HL-60/S4 treated with phorbol 12-myristate 13-acetate at 8.2 ng/mL for 4 days and 3 days (cell line): ENCODE measurements around the gene ADAMTS2.

Experiments
- in situ Hi-C: fragments of 300-500 bp; cut with MboI; formaldehyde crosslinking; loops from 2 replicates; pipeline ENCODE4 v1.15.0; 2022; ENCODE audit warnings: low sequenced_read_pairs

Gene ADAMTS2

DNA sequence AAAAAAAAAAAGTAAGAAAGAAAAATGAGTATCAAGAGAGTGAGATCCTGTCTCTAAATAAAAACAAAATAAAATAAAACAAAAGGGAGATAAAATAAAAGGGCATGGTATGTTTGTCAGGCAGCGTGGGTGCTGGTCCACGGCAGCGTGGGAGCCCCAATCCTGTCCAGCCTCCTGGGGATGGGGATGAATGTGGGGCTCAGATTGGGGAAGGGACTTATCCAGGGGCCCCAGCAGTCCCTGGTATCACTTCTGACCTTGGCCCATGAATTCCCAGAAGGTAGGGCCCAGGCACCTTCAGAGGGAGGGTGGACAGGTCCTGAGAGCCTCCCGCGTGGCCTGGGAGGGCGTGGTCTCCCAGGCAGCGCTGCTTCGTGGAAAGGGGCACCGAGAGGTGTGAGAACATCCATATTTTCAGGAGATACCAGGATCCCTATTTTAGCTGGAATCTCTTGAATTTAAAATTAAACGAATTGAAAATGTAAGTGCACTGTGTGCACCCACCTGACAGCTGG is 213.9 kb downstream of the ADAMTS2 start:
- in situ Hi-C loops: no loop called here

DNA sequence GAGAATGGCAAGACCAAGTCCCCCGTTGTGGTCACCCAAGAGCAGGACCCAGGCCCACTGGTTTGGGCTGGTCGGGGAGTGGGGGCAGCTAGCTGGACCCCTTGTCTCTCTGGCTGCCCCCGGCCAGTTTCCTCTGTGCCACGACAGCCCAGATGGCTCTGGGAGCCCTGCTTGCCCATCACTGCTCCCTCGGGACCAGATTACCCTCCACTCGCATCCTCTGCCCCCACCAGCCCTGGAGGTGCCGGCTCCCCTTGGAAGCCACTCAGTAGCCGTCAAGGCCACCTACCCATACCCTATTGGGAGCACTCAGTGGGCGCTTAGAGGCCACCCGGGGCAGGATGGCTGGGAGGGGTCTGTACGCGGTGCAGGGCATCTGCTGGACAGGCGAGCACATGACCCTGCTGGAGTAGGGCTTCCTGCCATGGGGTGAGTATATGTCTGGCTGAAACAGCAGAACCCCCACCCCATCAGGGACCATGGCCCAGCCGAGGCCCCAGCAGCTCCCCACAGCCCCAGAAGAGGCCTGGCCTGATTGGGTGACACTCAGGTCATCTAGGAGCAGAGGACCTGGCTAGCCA is 215.1 kb downstream of the ADAMTS2 start:
- in situ Hi-C loops: no loop called here

DNA sequence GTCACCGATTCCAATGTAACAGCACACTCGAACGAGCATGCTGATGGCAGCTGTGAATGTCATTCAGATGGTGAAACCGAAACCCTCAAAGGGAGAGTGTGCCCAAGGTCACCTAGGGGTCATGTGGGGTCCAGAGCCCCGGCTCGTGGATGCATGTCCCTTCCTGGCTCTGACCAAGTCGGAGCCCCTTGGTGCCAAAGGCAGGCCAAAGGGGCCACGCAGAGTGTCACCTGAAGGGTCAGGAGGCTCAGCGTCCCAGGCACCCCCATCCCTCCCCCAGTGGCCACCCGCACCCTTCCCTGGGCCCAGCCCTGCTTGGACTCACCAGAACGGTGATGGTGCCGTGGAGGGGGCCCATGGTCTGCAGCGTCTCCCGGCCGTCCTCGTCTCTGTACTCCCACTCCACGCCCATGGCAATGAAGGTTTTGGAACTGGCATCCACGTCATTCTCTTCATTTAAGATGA is 215.6 kb downstream of the ADAMTS2 start:
- in situ Hi-C loops: no loop called here

DNA sequence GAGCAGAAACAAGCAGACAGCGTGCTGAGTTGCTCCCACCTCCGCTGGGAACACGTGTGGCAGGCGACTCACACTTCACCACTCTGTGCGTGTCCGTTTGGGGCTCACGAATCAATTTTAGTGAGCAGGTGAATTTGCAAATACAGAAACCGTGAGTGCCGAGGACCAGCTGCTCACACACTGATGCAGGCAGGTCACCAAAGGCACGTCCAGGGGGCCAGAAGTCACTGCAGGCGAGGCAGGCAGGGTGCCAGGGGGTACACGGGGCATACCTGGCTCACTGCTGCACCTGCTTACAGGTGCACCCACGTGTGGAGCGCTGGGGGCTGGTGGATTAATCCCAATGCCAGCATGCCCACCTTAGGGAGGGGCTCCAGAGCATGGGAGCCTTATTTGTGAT is 216.3 kb downstream of the ADAMTS2 start:
- in situ Hi-C loops: no loop called here

DNA sequence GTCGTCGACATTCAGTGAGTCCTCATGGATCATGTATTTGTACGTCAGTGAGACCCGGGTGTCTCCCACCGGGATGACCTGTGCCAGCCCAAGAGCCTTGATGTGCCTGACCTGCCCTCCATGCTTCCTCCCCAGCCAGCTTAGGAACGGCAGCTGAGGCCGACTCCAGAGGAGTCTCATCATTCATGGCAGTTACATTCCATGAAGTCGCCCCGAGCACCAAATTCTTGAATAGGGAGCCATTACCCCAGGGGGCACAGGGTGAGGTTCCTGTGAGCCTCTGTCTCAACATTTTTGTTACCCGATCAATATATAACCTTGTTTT is 217.3 kb downstream of the ADAMTS2 start:
- in situ Hi-C loops: no loop called here

DNA sequence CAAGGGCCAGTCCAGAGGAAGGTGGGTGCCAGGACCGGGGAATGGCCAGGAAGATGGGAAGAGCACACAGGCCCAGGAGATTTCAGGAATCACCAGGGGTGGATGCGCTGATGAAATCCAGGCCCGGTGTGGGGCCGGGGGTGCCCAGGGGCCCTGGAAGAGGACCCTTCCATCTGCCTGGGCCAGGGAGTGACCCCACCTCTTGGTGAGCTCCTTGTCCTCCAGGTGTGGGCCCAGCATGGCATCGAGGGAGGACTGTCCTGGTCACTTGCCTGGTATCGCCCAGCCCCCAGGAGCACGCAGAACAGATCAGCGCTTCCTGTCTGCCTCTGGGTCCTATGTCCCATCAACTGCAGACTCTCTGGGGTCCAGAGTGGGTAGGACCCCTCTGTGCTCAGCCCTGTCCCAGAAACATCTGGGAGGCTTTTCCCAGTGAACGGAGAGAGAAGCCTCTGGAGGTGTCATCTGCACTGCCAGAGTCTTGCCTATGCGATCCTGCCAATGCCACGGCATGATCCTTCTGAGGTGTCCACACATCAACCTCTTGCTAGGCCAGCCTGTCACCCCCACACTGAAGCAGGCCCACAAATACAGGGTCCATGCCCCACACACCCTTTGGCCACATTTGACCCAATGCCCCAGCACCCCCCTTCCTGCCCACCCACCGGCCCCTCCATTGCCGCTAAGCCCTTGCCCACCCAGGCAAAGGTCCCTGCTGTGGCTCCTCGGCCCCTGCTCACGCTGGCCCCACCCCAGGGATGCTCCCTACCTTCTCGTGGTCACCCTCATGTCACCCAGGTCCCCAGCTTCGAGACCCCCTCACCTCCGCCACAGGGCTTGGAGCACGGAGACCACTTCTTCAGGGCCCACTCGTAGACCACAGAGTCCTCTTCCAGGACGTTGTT is 217.9 kb downstream of the ADAMTS2 start:
- in situ Hi-C loops: no loop called here

DNA sequence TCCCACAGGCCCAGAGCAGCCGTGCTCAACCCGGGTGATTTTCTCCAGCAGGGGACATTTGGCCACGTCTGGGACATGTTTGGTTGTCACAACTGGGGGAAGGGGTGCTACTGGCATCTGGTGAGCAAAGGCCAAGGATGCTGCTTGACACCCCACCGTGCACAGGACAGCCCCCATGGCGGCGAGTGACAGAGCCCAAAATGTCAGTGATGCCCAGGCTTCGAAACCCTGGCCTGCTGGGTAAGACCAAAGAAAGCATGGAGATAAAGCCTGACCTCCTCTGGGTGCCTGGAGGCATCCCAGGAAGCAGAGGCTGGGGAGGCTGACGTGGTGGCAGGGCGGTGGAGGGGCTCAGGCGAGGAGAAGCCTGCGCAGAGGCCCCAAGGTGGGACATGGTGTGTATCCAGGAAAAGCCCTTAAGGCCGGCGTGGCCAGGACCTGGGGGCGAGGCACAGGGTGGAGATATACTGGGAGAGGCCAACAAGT is 218.7 kb downstream of the ADAMTS2 start:
- in situ Hi-C loops: no loop called here

DNA sequence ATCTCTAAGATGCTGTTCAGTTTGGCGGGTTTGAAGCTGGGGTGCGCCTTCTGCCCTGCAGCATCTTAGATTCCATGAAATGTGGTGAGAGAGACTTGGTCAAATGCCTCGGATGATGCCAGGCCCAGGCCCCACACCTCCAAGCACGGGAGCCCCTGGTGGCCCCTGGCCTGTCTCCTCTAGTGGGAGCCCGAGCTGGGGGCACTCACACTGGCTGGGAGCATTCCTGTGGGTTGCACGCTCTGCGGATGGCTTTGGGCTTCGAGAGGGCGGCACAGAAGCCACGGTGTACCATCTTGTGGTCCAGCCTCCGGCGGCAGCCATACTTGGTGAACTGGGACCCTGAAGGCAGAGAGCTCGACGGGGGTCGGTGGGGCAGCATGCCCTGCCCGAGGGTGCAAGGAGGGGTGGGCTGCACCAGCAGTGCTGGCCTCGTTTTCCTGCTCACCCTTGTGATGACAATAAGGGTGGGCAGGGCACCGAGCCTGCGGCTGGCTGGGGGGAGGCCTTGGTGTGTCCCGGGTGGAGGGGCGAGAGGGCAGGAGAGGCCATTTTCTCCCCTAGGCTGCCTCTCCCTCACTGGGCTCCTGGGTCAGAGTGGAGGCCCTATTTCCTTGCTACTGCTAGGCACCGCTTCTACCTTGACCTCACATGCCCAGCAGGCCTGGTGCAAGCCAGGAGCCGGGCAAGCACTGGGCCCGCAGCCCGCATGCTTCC is 219.3 kb downstream of the ADAMTS2 start:
- in situ Hi-C loops: no loop called here

DNA sequence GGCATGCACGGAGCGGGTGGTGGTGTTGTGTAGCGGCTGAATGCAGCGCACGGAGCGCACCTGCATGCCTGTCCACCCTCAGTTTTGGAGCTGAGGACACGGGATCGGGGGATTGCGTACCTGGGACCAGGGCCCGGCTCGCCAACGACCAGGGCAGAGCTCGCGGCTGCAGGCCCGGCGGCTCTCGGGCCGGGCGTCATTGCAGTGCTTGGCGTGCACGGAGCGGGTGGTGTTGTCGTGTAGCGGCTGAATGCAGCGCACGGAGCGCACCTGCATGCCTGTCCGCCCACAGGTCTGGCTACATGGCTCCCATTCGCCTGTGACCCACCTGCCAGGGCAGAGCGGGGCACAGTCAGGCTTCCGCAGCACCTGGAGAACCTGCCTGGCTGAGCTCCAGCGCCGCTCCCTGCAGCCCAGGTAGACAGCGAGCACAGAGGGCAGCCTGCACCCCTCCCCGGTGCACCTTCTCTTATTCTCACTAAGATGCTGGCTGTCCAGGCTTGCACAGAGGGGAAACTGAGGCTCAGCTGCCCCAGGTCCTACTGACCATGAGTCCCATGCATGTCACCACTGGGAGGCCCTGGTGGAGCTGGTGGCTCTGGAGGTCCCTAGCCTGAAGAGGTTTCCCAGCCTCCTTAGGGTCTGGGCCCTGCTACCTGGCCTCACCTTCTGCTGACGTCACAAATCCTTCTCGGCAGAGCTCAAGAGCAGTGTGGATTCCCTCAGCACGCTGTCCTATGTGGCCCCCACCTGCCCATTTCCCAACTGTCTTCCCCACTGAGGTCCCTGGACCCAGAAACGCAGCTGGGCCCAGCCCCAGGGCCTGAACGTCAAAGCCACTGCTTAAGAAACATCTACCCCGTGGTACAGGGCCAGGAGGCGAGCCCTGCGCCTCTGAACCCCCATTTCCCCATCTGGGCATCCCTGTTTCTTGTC is 220.1 kb downstream of the ADAMTS2 start:
- in situ Hi-C loops: no loop called here

DNA sequence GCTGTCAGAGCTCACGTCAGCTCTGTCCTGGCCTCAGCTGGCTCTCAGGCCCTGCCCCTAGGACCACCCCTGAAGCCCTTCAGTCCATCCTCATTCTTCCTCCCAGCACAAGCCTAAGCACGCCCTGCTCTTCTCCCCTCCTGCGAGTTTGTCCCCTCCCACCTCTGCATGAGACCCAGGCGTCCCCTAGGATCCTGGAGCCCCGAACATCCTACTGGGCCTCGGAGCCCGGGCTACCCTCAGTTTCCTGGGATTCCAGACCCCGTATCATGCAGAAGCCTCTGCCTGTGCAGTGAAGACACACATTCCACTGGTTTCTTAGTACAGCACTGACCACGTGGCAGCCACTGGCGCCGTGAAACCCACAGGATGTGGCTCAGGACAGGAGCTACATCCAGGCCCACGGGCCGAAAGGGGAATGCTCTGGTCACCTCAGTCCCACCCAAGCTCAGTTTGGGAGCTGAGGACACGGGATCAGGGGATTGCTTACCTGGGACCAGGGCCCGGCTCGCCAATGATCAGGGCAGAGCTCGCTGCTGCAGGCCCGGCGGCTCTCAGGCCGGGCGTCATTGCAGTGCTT is 220.9 kb downstream of the ADAMTS2 start:
- in situ Hi-C loops: no loop called here

DNA sequence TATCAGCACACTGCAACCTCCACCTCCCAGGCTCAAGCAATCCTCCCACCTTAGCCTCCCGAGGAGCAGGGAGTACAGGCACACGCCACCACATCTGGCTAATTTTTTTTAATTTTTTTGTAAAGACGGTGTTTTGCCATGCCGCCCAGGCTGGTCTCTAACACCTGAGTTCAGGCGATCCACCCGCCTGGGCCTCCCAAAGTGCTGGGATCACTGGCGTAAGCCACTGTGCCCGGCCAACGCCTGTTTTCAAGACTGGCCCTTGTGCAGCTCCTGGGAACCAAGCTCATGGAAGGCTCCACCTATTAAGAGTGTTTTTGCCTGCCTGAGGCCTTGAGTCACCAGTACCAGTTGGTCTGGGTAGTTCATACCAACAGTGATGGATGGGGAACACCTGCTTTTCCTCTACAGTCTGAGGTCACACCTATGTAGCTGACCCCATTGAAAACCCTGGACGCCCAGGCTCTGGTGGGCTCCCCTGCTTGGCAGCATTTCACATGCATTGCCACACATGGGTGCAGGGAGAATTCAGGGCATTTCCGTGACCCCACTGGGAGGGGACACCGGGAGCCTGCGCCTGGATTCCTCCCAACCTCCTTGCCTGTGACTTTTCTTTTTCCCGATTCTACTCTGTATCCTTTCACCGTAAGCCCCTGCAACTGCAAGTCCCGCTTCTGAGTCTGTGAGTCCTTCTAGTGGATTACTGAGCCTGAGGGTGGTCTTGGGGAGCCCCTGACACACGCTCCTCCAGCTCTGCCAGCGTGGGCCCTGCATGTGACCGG is 221.6 kb downstream of the ADAMTS2 start:
- in situ Hi-C loops: no loop called here

DNA sequence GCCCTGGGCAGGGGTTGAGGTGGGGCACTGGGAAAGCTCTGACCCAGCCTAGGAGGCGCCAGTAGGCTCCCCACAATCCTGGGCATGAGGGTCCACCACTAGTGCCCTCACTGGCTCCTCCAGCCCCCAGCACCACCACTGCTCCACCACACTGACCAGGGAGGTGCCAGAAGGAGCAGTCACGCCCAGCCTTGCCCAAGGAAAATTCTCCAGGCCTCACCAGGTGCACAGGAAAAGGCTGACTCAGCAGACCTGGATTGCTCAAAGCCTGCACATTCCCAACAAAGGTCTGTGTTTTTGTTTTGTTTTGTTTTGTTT is 222.2 kb downstream of the ADAMTS2 start:
- in situ Hi-C loops: no loop called here

DNA sequence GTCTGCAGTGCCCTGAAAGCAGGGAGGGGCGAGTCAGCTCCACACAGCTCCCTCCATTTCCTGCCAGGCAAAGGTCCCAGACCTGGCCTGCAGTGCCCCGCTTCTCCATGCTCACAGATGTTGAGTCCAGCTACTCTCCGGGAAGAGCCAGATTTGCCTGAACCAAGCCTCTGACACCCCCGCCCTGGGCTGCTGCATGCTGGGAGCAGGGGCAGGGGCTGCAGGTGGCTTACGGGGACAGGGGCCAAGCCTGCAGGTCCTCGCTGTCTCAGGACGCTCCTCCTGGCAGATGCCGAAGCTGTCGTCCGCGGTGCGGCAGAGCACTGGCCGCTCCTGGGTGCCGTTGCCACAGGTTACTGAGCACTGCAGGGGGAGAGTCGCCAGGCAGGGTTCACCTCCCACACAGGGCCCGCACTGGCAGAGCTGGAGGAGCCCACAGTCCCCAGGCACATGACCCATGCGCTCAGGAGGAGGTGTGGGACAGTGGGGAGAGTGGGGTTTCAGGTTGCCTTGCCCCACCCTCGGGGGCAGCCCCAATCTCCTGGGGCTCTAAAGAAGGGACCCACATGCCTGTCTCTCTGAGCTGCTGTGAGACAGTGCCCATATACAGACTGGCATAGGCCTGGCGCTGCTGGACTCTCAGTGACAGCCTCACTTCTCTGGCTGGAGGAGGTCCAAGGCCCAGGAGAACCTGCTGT is 222.7 kb downstream of the ADAMTS2 start:
- in situ Hi-C loops: no loop called here

DNA sequence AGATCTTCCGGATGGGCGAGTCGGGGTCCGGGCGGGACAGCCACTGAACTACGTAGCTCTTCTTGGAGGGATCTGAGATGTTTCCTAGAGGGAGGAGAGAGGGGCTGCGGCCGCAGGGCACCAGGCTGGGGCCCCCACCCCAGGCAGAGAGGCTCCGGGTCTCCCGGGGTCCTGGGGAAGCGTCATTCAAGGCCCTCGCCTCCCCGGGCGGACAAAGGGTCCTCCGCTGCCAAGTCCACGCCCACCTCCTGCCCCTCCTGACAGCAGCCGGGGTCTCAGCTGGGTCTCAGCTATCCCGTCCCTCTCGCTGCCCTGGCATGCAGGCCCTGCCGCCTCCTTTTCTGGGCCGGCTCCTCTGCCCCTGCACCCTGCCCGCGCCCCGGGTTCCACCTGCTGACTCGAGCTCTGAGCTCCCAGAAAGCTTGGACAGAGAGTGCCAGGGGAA is 223.6 kb downstream of the ADAMTS2 start:
- in situ Hi-C loops: no loop called here

DNA sequence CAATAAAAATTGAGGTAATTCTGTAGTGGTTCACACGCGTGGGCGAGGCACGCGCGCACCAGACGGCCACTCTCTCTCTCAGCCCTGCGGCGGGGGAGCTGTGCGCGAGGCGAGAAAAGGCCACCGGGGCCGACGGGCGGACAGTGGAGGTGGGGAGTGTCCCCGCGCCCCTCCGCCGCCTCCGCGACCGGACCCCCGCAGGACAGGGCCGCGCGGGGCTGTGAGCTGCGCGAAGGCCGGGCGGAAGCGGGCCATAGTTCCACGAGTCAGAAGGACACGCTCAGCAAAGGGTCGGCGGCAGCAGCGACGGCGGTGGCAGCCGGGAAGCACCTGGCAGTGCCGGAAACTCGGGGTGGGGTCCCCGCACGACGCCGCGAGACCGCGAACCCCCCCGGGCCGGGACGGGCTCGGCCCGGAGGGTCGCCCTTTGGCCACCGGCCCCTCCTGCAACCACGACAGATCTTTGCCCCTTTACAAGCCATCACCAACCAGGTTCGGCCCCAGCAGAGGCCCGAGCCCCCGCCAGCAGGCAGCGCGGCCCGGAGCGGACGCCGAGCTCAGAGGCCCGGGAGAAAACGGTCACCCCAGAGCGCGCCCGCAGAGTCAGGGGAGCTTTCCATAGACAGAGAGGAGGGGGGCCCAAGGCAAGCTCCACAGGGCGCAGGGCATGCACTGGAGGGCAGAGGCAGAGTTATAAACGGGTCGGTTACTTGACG is 224.2 kb downstream of the ADAMTS2 start:
- in situ Hi-C loops: no loop called here

DNA sequence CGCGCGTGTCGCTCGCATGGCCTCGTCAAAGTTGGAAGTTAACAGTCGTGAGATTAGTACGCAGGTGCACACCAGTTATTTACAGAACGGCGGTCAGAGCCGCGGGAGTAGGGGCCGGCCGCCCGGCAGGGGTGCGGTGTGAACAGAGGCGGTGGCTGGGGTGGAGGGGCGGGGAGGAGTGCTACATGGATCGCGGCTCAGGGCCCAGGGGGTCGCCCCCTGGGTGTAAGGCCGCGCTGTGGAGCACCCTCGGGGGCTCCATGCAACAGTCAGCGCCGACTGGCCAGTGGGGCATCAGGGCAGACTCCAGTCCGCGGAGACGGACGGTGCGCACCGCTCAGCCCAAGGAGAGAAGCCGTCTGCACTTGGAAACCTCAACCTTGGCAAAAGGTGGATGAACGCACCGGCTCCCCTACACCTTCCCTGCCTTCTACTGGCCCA is 224.8 kb downstream of the ADAMTS2 start:
- in situ Hi-C loops: no loop called here

DNA sequence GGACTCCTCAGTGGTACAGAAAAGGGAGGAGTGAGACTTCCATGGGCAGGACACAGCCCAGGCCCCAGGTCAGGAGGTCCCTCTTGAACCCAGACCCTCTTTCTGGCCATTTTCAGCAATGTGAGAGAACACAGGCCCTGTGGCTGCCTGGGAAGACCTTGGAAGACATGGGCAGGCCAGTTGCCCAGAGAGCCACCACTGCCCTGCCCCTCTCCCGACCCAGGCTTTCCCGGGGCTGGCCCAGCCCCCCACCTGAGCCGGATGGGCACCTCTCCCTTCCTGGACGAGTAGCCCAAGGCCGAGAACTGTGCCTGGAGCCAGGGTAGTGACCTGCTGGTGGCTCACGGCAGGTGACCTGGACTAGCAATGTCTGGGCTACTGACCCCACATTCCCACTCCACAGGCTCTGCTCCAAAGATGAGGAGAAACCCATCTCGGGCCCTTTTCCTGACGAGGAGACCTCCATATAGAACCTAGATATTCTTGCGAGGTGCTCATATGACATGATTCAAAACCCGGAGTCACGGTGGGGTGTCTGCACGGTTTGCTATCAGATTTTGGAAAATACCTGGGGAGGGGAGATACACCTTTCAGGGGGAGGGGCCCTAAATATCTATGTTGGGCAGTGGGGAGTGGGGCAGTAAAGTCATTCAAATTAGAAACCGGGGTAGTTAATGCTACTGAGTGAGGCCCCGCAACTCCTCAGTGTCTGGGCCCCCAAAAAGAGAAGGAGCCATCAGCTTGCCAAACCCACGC is 225.7 kb downstream of the ADAMTS2 start:
- in situ Hi-C loops: no loop called here
